Stimulated activated CD8-positive, alpha-beta memory T cell treated with anti-CD3 and anti-CD28 coated beads, Interleukin-15, amount 100 ng/mL, for 24 hours (primary cell): ENCODE measurements around the gene SHISAL1.

ENCODE experiments used
- DNase-seq: peaks from one replicate; pipeline ENCODE4 v3.0.0-alpha.2; 2020; ENCODE audit warnings: low read depth

Gene SHISAL1

DNA sequence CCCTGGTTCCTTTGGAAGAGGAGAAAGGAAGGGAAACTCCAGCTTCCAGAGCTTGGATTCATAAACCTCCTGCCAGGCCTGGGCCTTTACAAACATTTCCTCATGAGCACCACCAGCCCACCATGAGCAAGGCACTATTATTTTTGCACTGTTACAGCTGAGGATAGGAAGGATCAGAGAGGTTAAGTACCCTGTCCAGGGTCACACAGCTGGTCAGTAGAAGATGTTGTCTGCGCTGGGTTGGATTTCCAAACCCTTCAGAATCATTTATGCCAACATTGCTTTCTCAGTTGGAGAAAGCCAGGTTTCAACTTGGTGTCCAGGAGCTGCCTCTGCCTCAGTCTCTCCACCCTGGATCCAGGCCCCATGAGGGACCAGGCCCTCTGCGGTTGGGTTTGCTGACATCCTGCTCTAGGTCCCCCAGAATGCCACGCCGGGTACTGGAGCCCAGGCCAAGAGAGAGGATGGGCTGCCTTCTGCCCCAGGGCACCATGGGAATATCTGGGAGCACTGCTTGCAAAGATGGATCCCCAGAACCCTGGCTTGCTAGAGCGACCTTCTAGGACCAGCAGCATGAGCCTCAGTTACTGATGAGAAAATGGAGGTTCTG, 29.7 kb upstream of the SHISAL1 start:
- DNase-seq = no peak

DNA sequence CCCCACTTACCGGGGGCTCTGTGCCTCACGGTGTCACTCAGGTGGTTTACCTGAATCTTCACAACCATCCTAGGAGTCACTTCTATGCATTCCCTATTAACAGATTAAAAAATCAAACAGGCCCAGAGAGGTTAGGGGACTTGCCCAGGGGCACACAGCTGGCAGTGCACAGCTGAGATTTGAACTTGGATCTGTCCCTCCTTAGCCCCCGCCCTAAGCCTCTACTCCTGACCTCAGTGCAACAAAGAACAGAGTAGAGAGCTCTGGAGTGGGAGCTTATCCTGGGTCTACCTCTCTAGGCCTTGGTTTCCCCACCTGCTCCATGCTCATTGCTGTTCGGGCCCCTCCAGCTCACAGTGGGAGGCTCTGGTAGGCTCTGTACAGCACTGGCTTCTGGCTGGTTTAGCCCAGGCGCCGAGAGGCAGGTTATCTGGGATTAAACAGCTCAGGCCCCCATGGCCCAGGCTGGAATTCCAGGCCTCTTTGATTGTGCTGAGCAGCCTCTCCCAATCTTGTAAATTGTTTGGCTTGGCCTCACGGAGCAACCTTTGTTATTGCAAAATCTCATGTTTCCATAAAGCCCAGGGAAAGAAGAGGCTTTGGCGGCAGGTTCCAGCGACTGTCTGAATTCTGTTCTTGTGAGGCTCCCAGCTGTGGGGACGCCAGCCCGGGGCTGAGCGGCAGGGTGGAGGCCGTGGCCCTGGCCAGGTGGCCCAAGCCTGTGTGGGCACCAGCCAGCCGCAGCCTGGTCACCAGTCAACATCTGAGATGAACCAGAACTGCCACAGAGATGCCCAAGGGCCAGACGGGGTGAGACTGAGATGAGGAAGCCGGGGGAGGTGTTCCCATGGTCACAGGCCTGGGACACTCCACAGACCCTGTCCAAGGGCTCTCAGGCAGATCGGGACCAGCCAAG, 28.9 kb upstream of the SHISAL1 start:
- no peak for DNase-seq

DNA sequence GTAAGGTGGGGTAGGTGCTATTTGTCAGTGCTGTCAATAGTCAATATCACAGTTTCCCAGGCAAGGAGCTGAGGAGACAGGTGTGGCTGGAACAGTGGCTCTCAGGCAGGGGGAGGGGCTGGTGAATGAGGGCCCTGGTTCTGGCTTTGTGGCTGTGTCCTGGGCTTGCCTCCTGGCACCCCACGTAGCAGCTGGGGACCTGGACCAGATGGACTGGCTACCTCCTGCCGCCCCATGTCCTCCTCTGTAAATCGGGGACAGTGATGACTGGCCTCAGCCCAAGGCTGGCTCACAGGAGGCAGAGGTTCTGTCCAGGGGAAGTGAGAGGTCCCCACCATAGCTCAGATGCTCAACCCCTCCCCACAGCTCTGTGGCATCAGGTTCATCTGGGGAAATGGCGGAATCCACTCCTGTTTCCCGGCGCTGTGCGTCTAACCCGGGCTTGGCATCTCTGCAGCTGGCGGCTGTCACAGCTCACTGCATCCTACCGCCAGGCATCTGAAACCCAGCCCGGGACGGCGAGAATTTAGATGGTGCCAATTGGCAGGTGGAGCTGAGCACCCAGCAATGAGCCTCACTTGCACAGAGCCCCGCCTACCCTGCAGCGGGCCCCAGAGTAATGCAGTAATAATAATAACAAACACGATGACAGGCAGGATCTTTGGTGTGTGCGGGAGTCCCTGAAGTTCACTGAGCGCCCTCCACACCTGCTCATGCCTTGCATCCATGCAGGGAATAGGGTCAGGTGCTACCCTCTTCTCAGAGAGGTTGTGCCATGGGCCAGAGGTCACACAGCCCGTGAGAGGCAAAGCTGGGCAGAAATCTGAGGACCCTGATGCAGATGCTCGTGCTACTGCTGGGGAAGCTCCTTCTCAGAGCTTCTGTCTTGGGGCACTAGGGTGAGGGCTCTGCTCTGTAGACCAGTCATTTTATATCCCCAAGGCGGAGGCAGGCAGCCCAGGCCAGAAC, 27.8 kb upstream of the SHISAL1 start:
- no peak for DNase-seq

DNA sequence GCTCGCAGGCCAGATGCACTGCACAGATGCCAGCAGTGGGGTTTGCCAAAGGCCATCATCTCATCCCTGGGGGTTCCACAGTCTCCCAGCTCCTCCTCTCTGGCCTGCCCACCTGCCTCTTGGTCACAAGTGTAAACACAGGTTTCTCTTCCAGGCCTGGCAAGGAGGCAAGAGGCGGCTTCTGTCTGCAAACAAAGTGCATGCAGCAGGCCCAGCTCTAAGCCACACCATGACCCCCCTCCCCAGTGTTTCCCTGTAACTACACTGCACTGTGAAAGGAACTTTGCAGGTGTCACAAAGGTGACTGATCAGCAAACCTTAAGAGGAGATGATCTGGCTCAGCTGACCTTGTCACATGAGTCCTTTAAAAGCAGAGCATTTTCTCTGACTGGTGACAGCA, 26.2 kb upstream of the SHISAL1 start:
- DNase-seq = no peak

DNA sequence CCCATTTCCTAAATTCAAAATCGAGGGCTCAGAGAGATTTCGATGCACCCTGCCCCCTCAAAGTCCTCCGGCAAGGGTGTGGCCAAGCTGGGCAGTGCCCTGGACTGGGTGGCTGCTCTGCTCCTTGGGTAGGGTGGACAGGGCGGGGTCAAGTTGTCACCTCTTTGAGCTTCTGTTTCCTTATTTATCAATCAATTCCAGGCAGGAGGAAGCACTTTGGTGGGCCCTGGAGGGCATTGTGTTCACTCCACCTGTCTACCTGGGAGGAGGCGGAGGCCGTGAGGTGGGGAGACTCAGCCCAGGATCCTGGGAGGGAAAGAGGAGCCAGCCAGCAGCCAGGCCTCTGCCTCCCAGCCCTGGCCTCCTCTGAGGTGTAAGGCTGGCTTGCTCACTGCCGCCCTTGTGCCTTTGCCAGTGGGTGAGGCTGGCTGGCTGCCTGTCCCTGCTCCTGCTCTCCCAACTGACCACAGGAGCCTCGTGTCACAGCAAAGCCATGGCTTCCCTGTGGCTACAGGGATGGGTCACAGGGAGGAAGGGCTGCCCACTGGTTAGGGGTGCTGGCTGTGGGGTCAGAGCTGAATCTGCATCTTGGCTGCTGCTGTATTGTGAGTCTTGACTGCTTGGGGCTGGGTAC, 25.5 kb upstream of the SHISAL1 start:
- no peak for DNase-seq

DNA sequence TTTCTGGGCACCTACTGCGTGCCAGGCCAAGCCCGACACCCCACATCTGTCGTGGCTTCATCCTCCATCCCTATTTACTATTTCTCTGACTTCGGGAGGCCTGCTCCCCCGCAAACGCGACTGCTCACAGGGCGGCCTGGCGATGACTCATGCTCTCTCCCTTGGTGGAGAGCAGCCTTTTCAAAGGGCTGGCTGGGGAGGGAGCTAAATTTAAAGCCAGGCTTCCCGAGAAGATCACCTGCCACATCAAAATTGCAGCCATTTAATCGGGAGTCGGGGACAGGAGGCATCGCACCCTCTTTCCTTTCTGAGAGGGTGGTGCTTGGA, 24.9 kb upstream of the SHISAL1 start:
- no peak for DNase-seq

DNA sequence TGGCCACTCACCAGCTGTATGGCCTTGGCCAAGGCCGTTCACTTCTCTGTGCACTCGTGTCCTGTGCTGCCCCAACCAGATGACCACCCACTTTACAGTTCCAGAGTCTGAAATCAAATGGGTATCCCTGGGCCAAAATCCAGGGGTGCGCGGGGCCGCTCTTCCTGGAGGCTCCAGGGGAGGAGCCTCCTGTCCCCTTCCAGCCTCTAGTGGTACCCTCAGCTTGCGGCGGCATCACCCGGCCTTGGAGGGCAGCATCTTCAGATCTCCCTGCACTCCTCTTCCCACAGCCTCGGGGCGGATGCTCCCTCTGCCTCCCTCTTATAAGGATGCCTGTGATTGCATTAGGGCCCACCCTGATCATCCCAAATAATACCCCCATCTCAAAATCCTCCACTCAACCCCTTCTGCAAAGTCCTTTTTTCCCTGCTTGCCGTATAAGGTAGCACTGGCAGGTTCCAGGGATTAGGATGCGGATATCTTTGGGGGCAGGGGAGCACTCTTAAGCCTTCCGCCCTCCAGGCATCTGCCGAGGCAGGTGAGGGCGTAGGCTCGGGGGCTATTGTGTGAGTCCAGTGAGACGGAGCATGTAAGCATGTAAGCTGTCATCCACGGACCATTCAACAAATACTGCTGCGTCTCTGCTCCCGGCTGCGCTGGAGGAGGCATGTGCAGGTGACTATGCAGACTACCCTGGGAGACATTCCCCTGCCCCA, 24.4 kb upstream of the SHISAL1 start:
- no peak for DNase-seq

DNA sequence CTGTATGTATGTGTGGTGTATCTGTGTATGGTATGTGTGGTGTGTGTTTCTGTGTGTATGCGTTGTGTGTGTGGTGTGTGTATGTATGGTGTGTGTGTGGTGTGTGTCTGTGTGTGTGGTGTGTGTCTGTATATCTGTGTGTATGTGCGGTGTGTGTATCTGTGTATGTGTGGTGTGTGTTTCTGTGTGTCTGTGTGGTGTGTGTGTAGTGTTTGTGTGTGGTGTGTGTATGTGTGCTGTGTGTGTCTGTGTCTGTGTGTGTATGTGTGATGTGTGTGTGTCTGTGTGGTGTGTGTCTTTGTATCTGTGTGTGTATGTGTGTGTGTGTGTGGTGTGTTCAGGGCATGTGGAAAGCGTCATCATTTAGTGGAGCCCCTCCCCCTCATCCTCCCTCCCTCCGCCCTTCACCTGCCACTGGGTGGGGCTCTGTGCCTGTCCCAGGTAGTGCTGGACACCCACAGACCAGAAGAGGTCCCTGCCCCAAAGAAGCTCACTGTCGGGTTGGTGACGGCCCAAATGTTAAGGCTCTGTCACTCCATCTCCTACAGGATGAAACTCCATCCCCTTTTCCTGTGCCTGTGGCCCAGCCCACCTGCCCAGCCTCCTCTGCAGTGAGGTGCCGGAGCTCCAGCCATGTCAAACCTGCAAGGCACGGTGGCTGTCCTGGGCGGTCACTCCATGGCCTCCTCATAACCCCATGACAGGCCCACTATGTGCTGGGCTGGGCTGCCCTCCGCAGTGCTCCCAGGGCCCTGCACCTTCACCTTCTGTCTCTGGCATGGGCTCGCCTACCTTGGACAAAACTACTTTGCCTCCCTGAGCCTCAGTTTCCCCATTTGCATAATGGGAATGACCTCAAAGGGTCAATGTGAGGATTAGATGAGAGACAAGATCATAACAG, 23.4 kb upstream of the SHISAL1 start:
- DNase-seq = no peak

DNA sequence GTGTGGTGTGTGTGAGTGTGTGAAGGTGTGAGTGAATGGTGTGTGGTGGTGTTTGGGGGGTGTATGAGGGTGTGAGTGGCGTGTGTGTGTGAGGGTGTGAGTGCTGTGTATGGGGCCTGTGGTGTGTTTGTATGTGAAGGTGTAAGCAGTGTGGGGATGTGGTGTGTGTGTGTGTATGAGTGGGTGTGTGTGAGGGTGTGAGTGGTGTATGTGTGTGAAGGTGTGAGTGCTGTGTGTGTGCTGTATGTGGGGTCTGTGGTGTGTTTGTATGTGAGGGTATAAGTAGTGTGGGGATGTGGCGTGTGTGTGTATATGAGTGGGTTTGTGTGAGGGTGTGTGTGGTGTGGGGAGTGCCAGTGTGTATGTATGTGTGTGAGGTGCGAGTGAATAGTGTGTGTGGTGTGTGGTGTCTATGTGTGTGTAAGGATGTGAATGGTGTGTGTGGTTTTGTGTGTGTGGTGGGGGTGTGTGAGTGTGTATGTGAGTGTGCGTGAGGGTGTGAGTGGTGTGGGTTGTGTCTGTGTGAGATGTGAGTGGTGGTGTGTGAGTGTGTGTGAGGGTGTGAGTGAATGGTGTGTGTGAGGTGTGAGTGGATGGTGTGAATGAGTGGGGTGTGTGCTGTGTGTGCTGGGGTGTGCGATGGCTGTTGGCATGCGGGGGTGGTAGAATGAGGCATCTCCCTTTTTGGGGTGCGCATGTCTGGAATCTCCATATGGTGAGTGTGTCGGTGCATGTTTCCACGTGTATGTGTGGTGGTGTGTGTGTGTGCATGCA, 22.5 kb upstream of the SHISAL1 start:
- no peak for DNase-seq

DNA sequence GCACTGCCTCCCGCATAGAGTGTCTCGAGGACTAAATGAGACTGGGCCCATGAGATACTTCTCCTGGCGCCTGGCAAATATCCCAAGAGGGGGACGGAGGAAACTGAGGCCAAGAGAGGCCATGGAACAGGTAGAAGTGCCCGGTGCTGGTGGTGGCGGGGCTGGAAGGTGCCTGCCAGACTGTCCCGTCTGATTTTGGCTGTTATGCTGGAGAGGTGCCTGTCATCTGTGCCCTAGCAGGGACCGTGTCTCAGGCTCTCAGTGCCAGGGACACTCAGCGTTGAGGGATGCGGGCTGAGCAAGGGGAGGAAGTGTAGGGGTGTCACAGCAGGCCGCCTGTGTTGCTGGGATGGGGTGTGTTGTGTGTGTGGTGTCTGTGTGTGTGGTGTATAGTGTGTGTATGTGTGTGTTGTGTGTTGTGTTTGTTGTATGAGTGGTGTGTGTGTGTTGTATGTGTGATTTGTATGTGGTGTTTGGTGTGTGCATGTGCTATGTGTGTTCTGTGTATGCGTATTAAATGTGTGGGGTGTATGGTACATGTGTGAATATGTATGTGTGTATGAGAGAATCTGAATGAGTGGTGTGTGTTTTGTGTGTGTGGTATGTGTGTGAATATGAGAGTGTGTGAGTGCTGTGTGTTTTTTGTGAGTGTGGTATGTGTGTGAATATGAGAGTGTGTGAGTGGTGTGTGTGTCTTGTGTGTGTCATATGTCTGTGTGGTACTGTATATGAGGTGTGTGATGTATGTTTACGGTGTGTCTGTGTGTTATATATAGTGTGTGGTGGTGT, 21.3 kb upstream of the SHISAL1 start:
- no peak for DNase-seq

DNA sequence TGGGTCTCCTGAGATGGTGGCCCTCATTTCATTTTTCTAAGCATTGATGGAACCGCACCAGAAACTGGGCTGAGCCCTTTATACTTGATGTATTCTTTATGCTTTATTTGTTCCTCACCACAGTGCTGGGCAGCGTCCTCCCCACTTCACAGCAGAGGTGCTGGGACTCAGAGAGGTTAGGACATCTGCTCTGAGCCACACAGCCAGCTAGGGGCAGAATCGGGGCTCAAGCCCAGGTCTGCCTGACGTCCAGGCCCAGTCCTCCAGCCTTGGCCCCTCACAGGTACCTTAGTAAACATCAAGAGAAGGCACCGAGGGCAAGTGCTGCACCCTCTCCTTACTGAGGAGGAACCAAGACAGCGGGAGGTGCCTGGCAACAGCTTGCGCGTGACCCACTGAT, 20.2 kb upstream of the SHISAL1 start:
- DNase-seq = no peak

DNA sequence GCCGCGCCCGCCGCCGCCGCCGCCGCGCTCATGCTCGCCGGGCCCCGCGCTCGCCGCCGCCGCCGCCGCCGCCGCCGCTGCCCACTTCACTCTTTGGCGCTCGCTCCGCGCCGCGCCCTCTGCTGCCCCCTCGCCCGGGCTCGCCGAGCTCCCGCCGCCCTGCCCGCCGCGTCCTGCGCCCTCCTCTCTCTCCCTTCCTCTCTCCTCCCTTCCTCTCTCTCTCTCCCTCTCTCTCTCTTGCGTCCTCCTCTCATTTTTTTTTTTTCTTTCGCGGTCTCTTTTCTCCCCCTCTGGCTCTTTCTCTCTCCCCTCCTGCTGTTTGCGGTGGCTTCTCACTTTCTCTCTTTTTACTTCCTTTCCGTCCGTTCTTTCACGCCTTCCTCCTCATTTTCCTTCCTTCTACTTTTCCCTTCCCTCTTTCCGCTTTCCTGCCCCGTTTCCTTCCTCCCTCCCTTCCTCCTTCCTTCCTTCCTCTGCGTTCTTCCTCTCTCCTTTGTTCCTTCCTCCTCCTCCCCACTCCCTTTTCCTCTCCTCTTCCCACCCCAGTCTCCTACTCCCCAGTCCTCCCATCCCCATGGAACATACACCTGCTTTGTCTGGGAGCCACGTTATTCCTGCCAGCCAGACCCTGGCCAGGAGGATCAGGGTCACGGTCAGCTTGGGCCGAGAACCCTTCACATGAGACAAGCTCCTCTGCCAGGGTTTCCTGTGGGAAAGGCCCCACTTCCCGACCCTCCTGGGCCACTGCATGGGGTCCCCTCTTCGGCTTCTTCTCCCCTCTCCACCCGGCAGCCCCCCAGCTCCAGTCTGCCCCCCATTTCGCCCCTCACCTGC, 19.3 kb upstream of the SHISAL1 start:
- DNase-seq = no peak

DNA sequence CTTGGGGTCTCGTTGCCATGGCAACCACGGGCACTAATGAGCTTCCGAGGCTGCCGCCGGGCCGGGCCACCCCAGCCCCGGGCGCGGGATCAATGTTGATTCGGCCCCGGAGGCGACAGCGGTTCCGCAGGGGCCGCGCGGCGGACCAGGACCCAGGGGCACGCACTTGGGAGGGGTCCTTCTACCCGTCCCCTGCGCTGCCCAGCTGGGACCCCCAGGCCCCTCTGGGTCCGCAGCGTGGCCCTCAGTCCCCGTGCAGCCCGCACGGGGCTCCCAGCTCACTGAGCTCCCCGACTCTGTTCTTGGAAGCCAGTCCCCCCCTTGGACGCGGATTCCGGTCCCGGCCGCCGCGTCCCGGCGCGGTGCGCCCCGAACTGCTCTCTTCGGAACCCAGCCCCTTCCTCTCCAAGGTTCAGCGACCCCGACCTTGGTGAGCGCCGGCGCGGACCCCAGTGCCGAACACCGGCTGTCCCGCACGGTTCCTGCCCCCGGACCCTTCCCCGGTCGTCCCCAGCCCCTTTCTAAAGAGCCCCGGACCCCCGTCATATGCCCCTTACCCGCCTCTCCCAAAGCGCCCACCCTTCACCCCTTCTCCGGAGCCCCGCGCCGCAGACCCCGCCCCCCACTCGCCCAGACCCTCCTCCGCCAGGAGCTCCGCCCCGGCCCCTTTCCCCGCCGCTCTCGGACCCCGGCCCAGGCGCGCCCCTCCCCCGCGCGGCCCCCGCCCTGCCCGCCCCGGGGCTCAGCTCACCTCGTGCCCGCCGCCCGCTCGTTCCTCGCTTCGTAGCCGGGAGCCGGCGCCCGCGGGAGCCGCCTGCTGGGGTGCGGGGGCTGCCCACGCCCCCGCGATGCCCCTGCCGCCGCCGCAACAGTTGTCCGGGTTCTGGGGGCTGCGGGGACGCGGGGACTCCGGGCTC, 18.3 kb upstream of the SHISAL1 start:
- DNase-seq = no peak

DNA sequence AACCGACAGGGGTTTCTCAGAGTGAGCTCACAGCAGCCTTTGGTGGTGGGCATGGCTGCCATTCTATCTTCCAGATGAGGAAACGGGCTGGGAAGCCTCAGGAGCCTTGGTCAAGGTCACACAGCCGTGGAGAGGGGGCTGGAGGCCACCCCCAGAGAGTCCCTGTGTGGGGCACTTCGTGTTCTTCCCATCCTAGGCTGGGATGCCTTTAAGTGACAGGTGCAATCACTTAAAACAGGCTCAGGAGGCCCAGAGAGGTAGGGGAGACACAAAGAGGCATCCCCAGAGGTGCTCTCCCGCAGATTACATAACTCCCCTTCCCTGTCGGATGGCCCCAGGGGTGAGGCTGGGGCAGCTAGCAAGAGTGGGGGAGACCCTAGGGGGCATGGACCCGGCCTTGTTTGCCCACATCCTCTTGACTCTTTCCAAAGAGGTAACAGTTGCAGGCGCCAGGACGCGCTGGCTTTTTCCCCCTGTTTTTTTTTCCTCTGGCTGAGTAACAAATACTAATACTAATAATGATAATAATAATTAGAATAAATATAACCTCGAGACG, 17.5 kb upstream of the SHISAL1 start:
- DNase-seq = no peak

DNA sequence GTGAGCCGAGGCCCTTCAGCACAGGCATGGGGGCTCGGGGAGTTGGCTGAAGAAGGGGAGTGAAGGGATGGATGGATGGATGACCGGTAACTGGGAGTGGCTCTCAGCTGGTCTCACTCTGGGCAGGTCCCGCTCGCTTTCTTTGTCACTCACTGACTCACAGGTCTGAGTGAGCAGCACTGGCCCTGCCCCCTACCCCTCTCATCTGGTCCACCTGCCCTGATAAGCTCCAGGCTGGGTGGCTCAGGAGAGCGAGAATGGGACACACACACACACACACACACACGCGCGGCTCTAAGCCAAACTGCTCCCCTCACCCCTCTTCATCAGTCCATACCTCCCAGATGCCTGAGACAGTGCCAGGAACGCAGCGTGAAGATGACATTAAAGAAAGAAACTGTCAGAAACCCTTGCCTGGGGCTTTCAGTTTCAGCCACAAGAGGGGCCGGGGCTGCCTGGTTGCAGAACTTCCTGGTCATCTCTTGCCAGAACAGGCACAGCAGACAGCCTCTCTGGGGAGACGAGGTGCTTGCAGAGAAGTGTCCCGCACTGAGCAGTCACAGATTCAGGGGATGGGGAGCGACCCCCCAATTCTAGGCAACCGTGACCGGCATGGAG, 16.5 kb upstream of the SHISAL1 start:
- DNase-seq = no peak

DNA sequence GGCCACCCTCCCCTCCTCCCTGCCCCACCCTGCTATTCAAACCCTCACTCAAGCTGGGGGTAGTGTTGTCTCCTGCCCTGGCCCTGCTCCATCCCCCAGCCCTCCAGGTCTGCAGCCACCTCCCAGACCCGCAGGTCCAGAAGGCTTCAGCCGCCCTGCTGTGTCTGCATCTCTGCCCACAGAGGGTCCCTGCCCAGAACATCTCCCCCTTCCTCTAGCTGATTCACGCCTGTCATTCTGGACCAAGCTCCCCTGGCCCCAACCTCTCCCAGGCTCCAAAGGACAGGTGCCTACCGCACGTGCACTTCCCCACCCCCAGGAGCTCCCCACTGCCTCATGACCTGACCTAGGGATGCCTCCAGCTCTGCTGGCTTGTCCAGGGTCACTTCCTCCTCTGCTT, 16.0 kb upstream of the SHISAL1 start:
- DNase-seq = no peak
